Forelimb muscle (tissue), 1 donor: ENCODE data around the gene C16orf46. TPM values are rescaled to one million over a fixed set of nuclear protein-coding genes. Genes with fewer than 3 reads are reported as not detected.

ENCODE experiments used
- DNase-seq: peaks from one replicate; pipeline ENCODE4 v3.0.0-alpha.2; 2013; ENCODE audit warnings: low read depth
- polyA plus RNA-seq: library from polyadenylated mRNA; unstranded; fragments of 120-200 nt; gene quantifications from one replicate; pipeline ENCODE4 v1.2.1, GENCODE V29; 2013; ENCODE audit not compliant: insufficient read length

Gene C16orf46
- polyA plus RNA-seq, 1 donor: 0.19 TPM

DNA sequence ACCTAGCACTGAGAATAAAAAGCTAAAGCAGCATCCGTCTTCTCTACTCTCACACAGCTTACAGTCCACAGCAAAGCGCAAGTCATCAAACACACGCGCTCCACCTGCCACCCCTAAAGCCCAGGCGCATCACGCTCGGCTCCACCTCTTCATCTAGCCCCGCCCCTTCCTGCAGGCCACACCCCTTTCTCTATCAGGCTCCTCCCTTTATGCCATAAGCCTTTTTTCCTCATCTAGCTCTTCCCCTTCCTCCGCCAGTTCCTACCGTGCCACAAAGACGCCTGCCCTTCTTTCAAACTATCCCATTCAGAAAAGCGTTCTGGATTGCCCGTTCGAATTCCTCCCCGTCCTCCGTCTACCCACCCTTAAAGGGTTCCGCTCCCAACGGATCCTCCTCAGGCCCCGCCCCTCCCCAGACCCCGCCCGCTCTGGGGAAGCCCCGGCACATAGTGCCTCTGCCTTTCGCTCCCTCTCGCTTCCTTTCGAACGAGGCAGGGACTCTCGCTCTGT is 417 bp downstream of the C16orf46 start:
- peak; percentile 31 for DNase-seq

DNA sequence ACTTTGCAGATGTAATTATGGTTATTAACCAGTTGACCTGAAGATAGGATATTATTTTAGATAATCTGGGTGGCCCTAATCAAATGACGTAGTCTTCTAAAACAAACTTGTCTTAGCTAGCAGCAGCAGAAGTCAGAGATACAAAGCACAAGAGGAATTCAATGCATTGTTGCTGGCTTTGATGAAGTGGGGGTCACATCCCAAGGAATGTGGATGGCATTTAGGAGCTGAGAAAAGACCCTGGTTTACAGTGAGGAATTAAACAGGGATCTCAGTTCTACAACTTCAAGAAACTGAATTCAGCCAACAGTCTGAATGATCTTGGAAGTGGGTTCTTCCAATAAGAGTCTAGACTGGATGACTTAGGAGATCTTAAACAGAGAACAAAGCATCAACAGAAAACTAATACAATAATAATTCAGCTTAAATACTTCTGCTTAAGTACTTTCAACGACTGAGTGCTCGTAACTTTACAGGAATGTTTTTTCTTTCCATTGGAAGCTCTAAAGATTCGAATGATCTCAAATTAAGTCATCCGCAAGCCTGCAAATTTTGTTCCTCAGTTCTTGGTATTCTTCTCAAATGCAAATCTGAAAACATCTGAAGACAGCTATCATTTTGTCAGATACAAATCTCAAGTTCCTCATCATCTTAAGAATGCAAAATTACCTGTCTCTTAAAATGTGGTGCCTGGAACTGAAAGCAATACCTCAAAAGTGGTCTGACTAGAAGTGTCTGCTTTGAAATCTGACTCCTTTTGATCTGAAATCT is 3.3 kb downstream of the C16orf46 start:
- no peak for DNase-seq

DNA sequence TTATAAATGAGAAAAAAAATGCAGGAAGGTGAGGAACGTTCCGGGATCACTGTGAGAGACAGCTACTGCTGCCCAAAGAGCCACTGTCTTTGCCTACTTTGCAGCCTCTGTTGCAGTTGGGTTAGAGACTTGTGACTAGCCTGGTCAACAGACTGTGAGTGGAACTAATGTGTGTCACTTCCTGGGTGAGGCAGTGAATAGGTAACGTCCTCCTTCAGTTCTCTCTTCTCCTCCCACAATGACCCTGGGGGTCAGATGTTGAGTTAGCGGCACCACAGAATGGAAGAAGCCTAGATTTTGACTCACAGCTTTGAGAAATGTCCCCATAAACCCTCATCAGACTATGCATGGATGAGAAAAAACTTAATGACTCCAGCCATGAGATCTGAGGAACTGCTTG is 5.2 kb downstream of the C16orf46 start:
- DNase-seq: no peak

DNA sequence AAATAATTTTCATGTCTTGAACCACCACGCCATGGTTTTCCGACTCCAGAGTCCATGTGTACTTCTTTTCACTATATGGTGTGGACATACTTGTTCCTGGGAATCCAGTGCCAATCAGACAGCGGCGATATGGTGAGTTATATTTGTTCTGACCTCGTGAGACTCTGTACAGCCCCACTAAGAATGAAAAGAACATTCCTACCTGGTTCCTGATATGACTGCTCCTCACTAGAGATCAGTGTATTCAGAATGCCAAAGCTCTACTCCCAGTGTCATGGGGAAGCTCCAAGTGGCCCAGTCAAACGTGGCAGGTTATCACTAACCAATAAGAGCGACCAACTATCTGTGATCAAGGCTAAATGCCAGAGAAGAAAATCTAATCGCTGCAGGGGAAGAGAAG is 6.1 kb downstream of the C16orf46 start:
- DNase-seq: no peak

DNA sequence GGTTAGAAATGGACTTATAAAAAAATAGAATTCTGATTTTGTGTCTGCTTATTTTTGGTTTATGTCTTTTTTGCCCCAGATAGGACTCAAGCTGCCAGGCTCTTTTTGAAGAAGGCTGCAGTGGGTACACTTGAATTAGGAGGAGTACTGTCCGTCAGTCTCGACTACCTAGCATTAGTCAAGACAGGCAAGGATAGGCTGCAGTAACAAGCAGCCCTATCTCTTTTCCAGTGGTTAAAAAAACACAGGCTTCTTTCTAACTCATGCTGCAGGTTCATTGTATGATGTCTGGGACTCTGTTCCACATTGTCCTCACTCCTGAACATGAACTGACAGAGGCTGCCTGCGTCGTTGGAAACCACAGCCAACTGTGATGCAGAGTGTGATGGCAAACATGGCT is 8.0 kb downstream of the C16orf46 start:
- DNase-seq: no peak

DNA sequence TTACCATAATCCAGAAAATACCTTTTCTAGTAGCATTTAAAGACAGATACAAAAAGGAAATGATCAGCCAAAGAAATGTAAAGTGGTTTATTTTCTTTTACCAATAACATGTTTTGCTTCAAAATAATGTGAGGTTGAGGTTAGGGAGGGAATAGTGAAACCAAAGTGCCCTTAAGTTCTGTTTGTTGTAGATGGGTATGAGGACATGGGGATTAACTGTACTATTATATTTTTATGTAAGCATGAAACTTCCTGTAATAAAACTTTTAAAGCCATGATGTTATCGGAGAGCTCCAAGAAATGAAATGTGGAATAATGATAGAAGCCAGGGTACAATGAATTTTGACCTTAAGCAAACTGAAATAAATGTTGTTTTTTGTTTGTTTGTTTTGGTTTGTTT is 9.9 kb downstream of the C16orf46 start:
- no peak for DNase-seq

DNA sequence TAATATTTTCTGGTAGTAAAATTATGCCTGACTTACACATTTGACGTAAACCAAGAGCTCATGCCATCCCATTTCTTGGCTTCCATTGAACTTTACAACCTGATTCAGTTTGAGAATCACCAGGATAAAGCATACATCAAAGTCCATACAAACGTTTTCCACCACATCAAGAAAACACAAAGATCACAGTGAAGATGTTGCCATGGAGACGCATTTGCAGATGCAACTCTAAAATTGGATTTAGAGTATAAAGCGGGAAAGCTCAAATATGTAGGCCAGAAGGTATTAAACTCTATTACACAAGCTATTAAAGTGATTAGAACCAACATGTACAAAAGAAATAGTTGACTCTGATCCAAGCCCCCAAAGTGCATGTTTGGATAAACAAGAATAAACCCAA is 10.4 kb downstream of the C16orf46 start:
- no peak for DNase-seq

DNA sequence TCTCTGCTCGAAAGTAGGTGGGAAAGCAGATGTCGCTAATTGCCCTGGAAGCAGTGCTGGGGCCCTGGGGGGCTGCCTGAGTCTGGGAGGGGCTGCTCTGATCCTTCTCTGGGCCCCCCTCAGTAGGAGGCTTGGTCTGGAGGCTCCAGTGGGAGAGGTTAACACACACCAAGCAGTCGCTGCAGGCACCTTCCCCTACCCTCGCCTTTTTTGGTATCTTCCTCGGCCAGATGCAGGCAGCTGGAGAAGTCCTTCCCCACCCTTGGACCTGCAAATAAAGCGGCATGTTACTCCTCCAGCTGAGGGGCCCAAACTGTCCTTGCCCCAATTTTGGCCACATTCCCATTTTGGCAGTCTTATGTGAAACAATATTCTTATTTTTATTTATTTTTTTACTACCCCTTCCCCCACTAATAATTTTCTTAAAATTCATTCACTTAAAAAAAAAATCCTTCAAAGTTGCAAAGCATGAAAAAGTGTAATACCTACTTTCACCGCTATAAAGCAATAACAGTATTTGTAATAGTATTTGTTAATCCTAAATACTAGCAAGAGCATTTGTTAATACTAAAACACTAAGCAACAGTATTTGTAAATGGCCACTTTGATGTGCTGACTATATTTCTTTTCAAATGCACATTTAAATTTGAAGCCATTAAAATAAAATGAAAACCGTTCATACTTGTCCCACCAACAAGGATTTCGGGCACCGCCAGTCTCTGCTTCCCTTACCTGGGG is 15.0 kb downstream of the C16orf46 start:
- no peak for DNase-seq

DNA sequence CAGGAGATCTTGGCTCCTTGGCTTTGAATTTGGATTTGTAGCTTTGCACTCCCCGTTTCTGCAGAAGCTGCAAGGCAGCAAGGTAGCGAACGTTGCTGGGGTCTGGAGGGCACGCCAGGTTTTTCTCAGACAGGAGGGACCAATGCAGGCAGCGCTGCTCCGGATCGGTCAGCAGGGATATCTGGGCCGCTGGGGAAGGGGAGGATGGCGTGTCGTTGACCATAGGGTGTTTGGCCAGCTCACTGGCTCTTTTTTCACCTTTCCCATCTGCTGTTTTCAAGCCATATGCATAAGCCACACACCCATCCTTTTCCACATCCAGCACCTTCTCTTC is 15.8 kb downstream of the C16orf46 start:
- DNase-seq: no peak

DNA sequence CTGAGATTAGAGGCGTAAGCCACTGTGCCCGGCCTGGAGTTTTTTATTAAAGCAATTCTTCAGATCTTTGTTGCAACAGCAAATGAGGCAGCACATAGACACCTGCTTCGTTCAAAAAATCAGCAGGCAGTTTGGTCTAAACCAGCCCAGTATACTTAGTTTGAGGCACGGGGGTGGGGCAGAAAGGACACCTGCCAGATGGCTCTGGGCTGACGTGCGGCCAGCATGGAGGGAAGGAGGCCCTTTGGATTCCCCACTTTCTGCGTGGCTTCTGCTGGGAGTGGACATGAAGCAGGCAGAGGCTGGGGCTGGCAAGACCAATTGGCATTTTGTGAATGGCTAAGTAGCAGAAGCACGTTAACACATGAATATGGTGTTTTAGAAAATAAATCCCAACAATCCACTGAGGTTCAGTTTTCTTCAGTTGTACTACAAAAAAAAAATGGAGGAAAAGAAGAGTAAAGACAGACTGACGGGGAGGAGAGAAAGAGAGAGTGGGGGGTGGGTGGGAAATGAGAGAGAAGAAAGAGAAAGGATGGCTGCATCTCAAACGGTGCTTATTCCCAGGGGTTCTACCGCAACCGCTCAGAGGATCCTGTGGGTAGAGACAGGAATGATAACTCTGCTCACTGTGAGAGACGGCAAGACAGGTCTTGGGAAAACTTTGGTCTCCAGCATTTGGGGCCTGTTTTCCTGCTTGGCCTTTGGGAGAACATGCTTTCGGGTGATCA is 16.3 kb downstream of the C16orf46 start:
- no peak for DNase-seq

DNA sequence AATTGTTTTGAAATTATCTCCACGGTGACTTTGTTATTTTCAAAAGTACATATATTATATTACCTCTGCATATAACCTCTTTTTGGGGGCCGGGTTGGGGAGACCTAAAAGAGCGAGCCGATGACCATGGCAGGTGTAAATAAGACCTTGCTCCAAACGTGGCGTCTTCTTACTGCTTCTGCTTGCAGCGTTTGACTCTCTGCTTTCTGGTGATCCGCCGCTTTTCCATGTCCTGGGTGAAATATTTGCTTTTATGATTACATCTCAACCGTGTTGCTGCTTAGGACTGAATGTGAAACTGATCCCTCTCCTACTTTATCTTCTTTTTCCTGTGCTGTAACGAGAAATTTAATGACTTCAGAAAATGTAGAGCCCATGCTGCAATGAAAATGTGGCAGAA is 23.3 kb downstream of the C16orf46 start:
- DNase-seq: no peak

DNA sequence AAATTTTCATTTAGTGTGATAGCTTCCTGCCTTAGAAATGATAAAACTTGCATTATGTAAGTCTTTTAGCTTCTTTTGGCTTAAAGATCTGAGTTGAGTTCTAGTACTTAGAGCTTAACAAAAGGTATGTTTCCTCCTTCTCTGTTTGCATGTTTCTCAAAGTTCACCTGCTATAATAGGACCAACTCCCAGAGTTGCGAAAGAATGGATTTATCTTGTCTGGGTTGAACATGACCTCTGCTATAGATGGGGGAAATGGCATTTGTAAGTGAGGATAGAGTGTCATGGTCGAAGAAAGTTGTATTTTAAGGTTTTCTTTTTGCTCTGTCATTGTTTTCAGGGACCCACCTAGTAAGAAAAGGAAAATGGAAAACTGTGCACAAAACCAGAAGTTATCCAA is 34.2 kb downstream of the C16orf46 start:
- DNase-seq: no peak

DNA sequence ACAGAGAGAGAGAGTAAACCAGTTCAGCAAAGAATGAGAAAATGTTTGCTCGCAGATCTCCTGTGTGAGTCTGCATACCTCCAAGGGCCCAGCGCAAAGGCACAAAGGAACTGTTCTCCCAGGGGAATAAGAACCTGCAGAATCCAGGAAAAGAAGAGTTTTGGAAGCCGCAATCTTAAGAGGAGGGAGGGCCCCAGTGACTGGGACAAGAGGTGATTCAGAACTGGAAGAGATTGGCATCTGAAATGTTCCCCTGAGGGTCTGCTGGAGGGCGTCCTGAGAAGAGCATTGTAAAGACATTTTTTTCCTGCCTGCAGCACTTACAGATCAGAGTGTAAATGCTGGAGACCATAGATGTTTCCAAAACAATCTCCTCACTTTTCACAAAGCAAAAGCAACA is 35.3 kb downstream of the C16orf46 start:
- no peak for DNase-seq

DNA sequence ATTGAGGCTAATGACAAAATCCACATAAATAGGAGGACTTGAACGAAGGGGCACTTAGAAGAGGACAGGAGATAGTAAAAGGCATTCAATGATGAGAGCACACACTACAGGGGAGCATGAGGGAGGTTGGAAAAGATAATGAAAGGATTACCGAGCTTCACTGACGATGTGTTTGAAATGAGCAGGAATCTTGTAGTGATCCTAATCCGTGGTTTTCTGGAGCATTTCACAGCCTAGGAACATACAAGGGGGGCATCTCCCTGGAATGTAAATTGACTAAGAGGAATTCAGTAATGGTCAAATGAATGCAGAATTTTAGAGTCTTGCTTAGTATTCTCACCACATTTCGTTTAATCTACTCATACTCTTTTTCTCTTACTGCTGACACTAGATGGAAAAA is 36.2 kb downstream of the C16orf46 start:
- no peak for DNase-seq

DNA sequence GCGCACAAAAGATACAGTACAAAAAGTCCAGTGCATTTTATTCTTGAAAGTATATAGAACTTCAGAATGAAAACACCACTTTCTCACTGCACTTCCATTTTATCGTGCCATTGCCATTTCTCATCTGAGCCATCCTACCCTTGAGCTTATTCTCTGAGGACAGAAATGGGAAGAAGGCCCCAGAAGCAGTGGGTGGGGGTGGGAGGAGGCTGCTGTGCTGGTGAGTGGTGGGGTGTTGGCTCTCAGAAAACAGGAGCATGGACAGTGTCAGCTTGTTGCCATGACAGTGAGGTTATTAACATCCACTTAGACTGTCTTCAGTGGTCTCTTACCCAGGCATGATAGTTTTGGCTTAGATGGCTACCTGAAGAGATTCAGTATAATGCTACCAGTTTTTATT is 36.9 kb downstream of the C16orf46 start:
- DNase-seq: no peak

DNA sequence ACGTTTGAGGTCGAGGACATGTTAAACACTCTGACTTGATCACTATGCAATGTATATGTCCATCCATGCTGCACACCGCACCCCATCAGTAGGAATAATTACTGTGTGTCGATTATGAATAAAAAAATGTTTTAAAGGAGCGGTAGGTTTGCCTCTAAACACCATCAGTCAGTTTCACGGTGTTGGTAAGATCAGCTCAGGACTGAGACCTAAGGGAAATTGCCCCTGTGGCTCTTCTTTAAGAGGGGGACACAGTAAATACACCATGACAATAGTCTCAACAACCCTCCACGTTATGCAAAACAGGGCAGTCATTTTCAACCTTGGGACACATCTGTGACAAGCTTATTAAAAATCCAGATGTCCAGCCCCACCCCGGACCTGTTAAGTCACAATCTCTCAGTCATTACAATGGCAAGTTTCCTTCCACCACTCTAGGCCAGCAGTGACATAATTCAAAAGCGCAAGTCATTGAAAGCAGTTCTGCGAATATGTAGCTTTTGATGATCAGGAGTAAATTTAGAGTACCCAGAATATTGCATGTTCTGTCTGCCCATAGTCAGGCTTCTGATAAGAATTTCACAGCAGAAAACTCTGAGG is 40.2 kb downstream of the C16orf46 start:
- no peak for DNase-seq

DNA sequence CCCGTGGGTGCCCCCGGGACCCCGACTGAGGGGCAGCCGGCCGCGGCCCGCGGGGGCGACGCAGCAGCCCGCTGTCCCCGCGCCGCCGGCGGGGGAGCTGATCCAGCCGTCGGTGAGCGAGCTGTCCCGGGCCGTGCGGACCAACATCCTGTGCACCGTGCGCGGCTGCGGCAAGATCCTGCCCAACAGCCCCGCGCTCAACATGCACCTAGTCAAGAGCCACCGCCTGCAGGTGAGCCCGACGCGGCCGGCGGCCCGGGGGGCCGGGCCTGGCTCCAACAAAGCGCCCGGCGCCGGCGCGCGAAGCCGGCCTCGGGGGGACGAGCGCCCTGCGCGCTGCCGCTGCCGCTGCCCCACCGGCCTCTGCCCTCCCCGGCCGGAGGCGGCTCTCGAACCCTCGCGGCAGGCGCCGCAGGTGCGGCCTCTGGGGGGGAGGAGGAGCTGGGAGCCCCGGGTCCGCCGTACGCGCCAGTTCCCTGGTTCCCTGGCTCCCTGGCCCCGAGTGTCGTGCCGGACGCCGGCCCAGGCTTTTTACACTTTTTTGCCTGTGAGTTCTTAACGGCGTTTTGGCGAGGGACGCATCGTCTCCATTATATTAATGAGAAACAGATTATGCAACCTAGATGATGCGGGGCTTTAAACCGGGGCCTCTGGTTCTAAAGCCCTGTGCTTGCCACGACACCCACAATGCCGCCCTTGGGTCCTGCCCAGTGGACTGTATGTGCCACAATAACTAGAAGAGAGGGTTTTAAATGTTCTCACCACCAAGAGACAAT is 40.9 kb downstream of the C16orf46 start:
- no peak for DNase-seq

DNA sequence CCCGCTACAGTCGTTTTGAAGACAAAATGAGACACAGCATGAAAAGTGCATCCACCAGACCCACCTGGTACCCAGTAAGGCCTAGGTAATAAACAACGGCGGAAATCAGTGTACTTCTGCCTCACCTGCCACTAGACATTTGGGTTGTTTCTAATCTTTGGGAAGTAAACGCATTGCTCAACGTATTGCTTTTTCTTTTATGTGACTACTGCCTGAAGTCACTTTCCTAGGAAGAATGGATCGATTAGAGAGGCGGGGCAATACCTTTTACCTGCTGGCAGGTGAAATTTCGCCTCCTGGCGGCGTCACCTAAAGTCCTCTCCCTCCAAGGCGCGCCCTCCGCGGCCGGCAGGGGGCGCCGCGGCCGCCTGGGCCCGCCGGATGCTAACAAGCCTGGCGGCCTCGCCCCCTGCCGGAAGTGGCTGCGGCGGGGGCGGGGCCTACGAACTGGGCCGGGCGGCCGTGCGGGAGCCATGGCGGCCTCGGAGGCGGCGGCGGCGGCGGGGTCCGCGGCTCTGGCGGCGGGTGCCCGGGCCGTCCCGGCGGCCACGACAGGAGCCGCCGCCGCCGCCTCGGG is 41.6 kb downstream of the C16orf46 start, which contains the start of gene ATMIN:
ATMIN (plus strand) TSS at position 445 of the 577 bp plus-strand sequence; CDS start at position 474, 29 bp downstream.
- DNase-seq: peak; percentile 53

DNA sequence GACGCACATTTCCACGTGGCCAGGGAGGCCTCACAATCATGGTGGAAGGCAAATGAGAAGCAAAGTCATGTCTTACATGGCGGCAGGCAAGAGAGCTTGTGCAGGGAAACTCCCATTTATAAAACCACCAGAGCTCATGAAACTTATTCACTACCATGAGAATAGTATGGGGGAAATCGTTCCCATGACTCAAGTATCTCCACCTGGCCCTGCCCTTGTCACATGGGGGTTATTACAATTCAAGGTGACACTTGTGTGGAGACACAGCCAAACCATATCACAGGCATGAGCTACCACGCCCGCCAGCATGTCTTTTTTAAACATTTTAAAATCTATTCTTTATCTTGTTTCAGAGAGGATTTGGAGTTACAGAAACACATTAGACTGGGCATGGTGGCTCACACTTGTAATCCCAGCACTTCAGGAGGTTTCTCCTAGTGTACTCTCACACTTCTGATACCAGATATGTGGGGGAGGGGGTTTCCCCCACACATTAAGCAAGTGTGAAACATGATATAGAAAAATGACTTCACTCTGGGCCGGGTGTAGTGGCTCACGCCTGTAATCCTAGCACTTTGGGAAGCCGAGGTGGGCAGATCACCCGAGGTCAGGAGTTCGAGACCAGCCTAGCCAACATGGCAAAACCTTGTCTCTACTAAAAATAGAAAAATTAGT is 47.0 kb downstream of the C16orf46 start:
- no peak for DNase-seq

DNA sequence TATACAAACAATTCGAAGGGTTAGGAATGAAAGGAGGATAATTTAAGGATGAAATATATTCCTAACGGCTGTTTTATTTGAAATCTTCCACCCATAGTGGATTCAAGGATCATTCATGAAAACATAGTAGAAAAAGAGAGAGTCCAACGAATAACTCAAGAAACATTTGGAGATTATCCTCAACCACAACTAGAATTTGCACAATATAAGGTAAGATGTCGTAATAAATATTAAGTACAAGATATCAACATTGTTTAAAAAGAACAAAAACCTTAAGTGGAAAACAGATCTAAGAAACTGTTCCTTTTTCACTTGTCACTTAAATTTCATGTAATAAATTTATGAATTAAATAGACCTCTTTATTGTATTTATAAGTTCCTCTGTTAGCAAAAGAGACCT is 50.6 kb downstream of the C16orf46 start:
- no peak for DNase-seq
